ENCODE data around the gene APOL2.

- TF ChIP-seq EP300 (IDR thresholded peaks at IDR 0.05; ENCODE audit: low read depth) (no peak), POLR2A (IDR thresholded peaks at IDR 0.05) (no peak), CTCF (IDR thresholded peaks at IDR 0.05) (no peak)
Observed at GRCh38 chr22:36211237-36211861, 28.0 kb downstream of the APOL2 start.

All from transverse colon (tissue), 3 donors.